Activated CD4-positive, alpha-beta T cell treated with anti-CD3 and anti-CD28 coated beads, Interleukin-10, Interleukin-2, amounts not matched to agents 100 ng/mL and 50 ng/mL, durations not matched to agents 16 hours and 8 hours (primary cell): ENCODE results near the gene SLC48A1.

Experiments
- DNase-seq: peaks from one replicate; pipeline ENCODE4 v3.0.0-alpha.2; 2020

The SLC48A1 gene

DNA sequence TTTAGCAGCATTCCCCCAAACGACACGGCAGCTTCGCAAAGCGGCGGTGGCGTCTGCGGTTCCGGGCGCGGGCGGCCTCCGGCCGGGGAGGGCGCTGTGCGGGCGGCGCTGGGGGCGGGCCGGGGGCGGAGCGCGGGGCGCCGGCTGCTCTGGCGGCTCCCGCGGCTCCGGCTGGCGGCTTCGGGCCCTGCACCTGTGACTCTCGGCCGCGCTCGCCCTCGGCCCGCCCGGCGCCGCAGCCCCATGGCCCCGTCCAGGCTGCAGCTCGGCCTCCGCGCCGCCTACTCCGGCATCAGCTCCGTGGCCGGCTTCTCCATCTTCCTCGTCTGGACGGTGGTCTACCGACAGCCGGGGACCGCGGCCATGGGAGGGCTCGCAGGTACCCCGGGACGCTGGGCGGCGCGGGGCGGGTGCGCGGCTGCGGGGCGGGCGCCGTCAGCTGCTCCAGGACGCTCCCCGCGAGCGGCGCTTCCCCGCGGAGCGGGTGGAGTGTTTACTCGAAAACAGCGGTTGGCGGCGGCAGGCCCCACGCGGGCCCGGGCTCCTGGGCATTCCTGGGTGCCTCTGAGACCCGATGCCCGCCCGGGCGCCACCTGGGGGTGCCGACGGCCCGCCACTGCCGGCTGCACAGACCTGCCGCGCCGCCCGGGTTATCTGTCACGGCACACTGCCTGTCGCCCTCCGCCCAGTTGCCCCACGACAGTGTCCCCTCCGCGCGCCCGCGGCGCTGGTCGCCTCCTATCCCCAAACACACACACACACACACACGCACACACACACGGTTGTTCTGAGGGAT, at the start of gene SLC48A1:
Gene SLC48A1, plus strand, starts transcription at position 177 of the 796 bp plus-strand sequence. Its CDS starts 67 bp downstream, at position 244.
- DNase-seq = peak; percentile 81

DNA sequence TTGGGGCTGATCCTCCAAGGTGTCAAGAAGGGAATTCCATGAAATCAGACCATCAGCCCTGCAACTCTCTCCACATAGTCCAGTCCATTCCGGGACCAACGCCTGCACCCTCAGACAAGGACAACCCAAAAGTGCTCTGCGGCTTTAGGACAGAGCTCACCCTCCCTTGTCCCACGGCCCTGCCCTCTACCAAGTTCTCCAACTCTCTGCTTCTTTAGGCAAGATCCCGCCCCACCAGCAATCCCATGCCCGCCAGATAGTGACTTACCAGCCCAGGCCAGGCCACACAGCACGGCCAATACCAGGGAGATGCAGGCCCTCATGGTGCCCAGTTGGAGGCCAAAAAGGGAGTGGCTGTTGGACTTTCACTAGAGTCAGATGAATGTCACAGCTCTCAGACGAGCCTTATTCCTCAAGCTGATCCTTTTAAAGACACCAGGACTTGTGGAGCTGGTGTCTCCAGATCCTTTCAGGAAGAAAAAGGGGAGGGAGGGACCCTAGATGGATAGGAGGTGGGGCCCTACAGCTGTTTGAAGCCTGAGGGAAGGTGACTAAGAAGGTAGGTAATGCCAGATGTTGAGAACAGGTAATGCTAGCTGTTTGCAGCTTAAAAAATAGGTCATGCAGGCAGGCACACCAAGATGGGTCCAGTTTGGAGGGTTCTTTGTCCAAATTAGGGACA, 47.8 kb upstream of the SLC48A1 start, which contains the start of gene ENDOU:
Gene ENDOU, minus strand, starts transcription at position 400 of the 682 bp plus-strand sequence. Its CDS starts 77 bp downstream, at position 323.
- no peak for DNase-seq

DNA sequence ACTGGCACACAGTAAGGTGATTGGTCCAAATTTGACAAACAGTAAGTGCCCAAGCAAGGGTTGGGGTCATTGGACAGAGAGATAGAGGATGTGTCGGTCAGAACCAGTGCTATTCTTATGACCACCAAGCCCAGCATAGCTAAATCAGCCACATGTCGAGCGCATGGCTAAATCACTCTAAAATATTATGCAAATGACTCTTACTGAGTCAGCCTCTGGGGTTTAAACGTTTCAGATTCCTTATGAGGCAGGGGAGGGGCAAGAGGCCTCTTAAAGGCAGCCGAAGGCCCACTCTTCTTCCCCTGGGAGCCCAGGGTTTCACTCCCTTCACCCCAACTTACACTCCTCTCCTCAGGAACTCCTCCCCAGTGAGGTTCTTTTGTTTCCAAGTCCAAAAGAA, 47.1 kb upstream of the SLC48A1 start:
- no peak for DNase-seq

DNA sequence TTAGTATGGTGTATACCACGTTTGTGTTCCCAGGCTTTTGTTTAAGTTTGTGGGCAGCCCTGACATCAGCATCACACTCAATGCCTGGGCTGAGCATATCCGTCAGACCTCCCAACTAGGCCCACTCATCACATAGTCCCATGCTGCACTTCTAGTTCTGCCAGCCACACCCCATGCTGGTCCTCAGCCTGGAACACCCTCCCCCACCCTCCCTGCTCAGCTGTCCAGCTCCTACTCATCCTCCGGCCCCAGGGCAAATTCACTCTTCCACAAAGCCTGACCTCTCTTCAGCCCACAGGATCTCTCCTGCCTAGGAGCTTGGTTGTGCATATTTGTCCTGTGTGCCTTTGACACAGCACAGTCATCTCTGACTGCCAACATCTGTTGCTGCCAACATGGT, 43.8 kb upstream of the SLC48A1 start:
- no peak for DNase-seq

DNA sequence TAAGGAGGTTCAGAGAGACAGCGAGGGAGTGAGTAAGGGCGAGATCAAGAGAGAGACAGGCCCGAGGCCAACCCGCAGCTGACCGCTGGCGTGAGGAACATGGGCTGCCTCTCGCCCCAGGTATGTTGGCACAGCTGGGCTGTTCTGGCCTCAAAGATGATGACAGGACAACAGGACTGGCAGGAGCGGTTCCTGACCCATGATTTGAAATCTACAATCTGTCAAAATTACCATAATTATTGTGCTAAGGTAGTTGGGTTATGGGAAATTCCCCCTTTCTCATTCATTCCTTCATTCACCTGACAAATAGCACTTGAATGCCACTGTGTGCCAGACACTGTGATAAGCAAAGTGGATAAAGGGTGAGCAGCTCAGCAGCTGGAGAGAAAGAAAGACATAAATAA, 42.7 kb upstream of the SLC48A1 start:
- no peak for DNase-seq

DNA sequence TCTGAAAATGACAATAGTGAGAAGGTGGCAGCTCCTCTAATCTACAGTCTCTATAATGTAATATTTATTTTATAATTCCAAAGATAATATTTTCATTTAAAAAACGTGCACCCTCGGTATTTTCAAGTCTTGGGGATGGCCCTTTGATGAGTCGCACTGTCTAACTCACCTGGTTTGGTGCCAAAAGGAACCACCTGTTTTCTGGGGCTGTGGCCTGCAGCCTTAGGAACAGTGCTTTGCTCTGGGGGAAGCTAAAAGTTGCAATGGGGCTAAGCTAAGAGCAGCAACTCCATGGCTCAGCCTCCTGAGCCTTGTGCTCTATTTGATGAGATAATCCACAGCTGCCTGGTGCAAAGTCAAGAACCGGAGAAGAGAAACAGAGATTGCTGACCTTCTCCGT, 41.3 kb upstream of the SLC48A1 start:
- DNase-seq = no peak

DNA sequence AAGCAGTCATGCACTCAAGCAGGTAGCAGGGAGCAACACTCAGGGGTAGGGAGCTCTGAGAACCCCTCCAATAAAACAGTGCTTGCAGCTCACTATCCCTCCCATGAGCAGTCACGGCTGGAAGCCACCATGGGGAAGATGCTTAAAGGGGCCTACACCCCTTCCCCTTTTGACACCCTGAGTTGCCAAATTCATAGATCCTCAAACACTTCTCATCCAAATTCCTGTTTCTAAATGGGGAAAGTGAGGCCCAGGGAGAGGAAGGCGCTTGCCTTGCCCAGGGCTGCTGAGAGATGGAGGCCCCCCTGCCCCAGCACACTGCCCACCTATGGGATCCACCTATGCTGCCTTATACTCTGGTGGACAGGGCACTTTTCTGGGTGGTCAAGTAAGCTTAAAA, 40.5 kb upstream of the SLC48A1 start:
- DNase-seq = no peak

DNA sequence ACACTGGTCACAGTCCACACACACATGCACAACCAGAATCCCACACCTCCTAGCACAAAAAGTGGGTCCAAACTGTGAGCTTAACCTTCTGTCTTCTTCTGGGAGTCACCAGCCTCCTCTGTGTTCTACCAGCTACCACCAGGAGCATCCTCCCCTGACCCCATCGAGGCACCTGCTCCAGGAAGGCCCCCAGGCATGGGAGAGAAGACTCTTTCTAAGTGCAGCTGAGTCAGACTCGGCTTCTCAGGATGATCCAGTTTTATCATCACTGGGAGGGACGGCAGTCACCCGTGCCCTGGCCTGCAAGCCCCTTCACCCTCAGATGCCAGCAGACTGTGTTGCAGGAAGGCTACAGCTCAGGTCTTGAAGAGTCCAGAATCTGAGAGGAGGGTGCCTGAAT, 39.9 kb upstream of the SLC48A1 start:
- DNase-seq = no peak

DNA sequence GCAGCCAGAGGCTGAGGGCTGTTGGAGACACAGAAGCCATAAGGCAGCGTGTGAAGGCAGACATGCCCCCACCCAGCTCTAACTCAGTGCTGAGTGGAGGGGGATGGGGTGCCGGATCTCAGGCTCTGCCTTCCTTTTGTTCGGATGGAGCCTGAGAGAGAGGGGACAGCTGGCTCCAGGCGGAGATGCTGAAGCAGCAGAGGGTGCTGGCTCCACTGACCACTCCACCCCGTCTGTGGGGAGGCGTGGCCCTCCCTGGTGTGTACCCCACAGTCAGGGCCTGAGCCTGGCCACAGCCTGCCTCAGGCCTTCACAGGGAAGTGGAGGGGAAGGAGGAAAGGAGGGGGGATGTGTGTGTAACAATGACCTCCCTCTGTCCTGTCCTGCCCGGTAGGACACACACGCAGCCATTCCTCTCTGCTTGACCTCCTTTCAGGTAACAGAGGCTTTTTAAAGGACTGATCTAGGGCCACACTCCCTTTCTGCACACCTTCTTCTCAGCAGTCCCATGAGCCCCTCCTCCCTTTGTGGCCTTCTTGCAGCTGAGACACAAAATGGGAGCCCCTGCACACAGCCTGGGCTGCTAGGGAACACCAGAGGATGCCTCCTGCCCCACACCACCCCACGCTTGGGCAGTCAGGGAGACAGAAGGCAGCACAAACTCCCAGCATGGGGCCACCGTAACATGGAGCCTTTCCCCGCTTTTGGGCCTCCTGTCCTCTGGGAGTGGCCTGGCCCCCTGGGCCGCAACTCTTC, 38.1 kb upstream of the SLC48A1 start:
- no peak for DNase-seq

DNA sequence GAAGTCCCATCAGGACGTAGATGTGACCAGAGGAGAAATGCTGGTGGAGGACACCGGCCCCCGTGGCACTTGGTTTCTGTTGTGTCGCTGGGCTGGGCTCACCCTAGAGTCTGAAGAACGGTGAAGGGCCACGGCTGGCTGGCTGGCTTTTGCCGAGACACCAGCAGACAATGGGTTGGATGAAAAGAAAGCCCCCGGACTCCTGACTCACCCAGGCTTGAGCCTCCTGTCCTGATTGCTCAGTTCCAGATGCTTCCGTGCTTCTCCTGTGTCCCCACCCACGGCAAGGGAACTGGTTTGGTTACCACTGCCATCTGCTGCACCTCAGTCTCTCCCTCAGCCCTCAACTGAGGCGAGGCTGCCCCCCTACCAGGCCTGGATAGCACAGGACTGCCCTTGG, 37.4 kb upstream of the SLC48A1 start:
- no peak for DNase-seq

DNA sequence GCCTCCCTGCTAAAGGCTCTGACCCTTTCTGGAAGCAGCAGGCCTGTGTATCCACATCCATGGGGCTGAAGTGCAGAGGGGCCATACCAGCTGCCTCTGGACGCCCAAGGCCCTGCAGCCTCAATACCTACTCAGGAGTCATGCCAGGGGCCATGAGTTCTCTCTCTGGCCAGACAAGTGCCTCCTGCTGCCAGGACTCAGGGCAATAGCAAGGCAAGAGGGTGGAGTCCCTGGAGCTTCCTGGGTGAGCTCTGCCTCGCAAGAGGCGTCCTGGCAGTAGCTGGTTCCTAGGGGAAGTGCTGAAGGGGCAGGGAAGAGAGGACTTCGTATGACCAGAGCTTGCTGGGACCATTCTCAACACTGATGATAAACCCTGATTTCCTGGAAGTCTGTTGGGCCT, 36.8 kb upstream of the SLC48A1 start:
- DNase-seq = no peak

DNA sequence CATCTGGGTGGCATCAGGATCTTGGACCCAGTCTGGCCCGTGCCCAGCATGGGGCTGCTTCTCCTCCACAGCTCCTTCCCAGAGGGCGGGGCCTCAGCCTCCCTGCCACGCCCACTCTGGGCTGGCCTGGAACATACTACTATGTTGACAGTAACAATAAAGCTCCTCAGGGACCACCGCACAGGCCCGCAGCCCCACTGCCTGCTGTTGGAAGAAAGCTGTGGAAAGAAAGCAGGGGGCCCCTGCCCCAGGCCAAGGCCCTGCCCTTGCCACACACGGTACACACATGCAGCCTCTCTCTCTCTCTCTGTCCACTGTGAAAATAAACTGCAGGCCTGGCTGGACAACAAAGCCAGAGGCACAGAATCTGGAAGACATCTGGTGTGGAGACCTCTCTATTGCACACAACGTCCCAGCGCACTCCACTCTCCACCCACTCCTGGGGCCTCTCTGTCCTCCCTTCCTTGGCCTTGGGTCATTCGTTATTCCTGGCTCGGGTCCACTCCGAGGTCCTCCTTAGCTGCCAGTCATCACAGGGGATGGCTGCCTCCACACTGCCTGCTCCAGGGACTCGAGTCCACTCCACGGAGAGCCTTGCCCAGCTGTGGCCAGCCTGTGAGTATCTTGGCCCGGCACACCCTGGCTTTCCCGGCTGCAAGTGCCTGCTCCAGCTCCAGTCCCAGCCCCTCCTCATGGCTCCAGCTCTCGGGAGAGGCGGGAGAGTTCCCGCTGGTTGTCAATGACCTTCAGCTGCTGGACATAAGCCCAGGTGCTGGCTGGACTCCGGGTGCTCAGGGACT, 36.0 kb upstream of the SLC48A1 start:
- no peak for DNase-seq

DNA sequence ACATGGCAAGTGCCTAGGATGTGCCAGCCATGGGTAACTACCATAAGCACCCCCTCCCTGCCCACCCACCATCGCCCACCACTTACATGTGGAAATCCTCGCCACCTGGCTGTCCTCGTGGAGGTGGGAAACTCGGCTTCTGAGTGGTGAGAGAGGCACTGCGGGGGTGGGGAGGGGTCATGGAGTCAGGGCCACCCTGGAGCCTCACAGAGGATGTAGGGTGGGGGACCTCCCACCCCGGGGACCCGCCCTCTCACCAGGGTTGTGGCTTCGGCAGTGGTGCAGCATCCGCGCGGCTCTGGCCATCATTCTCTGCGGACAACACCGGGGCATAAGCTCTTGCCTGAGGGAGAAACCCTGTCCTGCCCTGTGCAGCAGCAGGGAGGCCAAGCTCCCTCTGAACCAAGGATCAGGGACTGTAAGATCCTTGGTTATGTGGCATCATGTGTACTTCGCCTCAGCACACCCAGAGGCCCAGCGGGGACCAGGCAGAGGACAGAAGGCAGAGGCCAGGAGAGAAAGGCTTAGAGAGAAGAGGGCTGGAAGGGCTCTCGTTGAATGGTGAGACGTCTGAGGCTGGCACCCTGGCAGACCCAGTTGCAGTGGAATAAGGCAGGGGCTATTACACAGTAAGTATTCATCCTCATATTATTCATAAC, 35.0 kb upstream of the SLC48A1 start:
- DNase-seq = no peak

DNA sequence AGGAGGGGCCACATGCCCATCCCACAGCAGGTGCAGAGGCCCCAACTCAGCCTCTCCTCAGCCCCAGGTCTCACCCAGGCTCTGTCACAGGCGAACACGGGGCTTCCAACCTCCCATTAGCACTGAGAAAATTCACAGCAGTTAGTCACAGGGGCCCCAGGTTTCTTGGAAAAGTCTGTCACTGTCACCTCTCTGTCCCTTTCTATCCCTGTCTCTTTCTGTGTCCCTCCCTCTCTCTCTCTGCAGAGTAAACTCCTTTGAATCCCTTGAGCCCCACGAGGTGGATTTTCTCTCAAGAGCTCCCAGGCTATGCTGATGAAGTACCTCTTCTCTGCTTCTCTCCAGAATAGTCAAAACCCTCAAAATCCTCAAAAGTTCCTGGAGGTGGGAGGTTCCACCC, 33.7 kb upstream of the SLC48A1 start:
- no peak for DNase-seq

DNA sequence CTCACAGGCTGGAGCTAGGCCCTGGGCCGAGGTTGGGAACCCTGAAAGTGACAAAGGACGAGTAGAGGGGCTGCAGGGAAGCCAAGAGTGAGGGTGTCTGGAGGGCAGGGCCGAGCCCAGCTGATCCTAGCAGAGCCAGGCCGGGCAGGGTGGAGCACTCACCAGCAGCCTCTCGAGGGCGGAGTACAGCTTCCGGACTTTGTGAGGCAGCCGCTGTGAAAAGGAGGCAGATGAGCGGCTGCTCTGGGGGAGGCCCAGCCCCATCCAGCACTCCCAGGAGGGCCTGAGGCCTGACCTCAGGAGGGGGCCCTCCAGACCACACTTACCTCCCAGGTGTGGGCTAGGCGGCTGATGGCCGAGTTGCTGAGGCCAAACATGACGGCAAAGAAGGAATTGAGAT, 33.1 kb upstream of the SLC48A1 start:
- DNase-seq = no peak

DNA sequence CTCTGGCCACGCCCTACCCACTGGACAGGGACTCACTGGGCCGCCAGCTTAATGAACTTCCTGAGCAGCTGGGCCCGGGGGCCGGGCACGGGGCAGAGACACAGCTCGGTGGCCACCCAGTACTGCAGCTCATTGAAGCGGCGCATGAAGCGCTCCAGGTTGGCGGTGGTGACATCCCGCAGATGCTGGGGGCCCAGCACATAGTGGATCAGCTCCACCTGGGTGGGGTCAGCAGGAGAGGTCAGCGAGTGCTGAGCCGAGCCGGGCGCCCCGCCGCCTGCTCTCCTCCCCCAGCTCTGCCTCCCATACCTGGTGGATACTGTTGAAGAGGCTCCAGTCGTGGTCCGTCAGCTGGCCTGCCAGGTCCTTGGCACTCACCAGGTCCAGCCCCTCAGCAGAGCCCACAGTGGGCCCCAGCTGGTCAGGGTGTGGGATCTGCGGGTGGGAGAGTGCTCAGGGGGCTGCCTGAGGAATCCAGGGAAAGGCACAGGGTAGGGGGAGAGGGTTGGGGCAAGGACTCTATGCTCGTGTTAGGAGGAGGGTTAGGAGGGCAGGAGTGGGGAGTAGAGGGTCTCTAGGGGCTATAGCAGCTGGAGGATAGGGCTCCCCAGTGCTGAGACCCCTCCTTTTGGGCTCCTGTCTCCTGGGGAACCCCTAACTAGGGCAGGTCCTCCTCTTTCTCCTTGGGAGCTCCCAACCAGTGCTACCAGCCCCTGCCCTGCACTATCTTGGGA, 32.3 kb upstream of the SLC48A1 start:
- no peak for DNase-seq

DNA sequence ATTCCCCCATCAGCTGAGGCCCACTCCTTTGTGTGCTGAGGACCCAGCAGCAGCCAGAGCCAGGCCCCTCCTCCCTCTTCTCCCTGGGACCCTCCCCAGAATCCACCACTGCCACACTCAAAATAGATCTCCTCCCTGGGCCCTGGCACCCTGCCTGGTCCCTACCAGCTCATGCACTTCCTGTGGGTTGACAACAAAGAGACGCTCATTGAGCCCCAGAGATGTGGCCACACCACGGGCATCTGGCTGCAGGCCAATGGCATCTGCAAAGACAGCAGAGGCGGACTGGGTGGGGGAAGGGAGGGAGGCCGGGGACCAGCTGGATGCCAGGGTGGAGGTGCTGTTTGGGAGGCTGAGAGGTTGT, 31.7 kb upstream of the SLC48A1 start:
- peak; percentile 54 for DNase-seq

DNA sequence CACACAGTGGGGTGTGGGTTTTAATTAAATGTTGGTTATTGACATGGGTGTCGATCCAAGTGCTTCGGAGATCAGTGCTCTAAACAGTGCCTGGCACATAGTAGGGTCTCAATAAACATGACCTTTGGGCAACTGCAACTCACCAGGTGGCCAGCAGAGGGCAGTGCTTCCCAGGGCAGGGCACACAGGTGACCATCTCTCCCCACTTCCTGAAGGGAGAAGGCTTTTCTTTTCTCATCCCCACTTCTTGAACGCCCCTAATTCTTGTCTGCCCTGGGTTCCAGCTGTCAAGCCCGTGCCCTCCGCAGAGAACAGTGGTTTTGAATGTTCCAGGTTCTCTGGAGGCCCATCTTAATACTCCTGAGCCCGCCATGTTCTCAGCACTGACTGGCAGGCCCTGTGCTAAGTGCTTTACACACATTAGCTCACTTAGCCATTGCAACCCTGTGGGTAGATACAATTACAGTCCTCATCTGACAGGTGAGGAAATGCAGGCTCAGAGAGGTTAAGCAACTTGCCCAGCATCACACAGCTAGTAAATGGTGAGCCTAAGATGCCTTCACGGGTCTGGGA, 30.7 kb upstream of the SLC48A1 start:
- DNase-seq = peak; percentile 79

DNA sequence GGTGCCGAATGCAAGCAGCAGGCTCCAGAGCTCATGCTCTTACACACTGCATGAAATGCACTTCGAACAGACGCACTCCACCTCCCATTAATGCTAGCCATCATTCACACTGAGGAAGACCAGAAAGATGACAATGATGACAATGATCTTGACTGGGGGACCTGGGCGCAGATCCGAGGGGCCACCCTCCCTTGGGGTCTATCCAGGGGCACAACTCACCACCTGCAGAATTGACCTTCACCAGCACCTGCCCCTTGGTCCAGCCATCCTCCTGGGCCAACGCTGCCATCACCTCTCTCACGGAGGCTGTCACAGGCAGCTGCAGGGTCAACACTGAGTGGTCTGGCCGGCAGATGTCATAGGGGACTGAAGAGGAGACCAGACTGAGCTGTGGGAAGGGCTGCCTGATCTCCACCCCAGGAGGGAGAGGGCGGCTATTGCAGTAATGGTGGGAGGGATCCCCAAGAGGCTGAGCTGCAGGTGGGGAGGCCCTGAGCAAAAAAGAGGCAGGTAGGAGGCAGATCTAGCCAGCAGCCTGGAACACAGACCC, 29.7 kb upstream of the SLC48A1 start:
- no peak for DNase-seq

DNA sequence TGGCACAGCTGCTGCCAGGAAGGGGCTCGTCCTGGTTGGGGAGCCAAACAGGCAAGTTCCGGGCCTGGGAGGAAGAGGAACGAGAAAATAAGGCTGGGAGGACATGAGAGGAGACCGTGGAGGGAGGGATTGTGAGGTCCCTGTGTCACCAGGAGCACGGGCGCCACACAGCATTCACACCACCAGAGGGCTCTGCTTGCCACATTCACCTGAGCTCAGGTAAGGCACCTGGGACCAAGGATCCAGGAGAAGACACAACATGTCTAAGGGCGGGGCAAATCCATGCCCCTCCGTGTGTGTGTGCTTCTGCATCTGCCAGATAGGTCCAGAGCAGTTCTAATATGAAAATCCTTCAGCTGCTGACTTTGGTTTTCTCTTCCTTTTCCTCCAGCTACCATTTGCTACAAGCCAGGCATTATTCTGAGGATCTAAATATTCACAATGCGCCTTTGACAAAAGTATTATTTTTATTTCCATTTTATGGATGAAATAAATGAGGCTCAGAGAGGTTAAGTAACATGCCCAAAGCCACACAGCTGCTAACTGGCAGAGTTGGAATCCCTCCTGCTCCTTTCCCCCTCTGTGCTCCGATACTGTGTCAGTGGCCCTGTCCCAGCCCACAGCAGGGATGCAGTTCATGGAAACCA, 28.9 kb upstream of the SLC48A1 start:
- DNase-seq = peak; percentile 36
